H1 (cell line): ENCODE results near the gene SLC13A3. TPM values are rescaled to one million over a fixed set of nuclear protein-coding genes. Genes with fewer than 3 reads are reported as not detected.
A peak's percentile ranks its signal among the peaks of the same experiment; 100 is the strongest.

Experiments used
- CTCF ChIA-PET: fragments of 300-600 bp; sonication (Branson Sonifier 250); formaldehyde crosslinking; loops from one replicate; lab custom pipeline; 2021; ENCODE audit not compliant: partially characterized antibody; lab: Charles Lee
- POLR2A ChIA-PET: fragments of 300-600 bp; sonication (Branson Sonifier 250); formaldehyde crosslinking; loops from one replicate; lab custom pipeline; 2021; ENCODE audit warnings: inconsistent platforms; ENCODE audit not compliant: partially characterized antibody; lab: Charles Lee
- DNase-seq, 2 experiments: peaks; one replicate each; pipeline versions ENCODE4 v3.0.0 to v3.0.0-alpha.2; 2010 to 2022; ENCODE audit warnings: low spot score in 2 of 2, low read depth in 1 of 2, mixed read lengths in 1 of 2
- FAIRE-seq: peaks from 2 replicates; lab custom pipeline; 2011; peaks lifted over from hg19 to GRCh38; lab: Jason Lieb, UNC
- H2AFZ ChIP-seq: 2 replicates; pipeline ENCODE4 v1.8.1; 2012; ENCODE audit warnings: low read length, inconsistent platforms
- H2AK5ac ChIP-seq: 2 replicates; pipeline ENCODE4 v1.6.1; 2013; ENCODE audit warnings: low read depth, low read length
- H2BK120ac ChIP-seq: replicated peaks from 2 replicates; pipeline ENCODE3; 2013; ENCODE audit warnings: low read depth, low read length, inconsistent platforms
- H2BK12ac ChIP-seq: 2 replicates; pipeline ENCODE4 v1.6.1; 2013; ENCODE audit warnings: low read depth, low read length
- H2BK15ac ChIP-seq: 2 replicates; pipeline ENCODE4 v1.6.1; 2013; ENCODE audit warnings: low read length
- H2BK20ac ChIP-seq: 2 replicates; pipeline ENCODE4 v1.6.1; 2013; ENCODE audit warnings: low read length
- H2BK5ac ChIP-seq: 2 replicates; pipeline ENCODE4 v1.6.1; 2013; ENCODE audit warnings: low read depth, low read length
- H3K14ac ChIP-seq: 2 replicates; pipeline ENCODE4 v1.6.1; 2013; ENCODE audit warnings: inconsistent platforms; ENCODE audit not compliant: insufficient read length
- H3K18ac ChIP-seq: 2 replicates; pipeline ENCODE4 v1.6.1; 2013; ENCODE audit warnings: low read length; ENCODE audit errors: extremely low read depth
- H3K23ac ChIP-seq: 2 replicates; pipeline ENCODE4 v1.6.1; 2013; ENCODE audit warnings: inconsistent platforms; ENCODE audit not compliant: insufficient read length
- H3K23me2 ChIP-seq: 2 replicates; pipeline ENCODE4 v1.6.1; 2013; ENCODE audit warnings: low read depth, low read length
- H3K27ac ChIP-seq: 2 replicates; pipeline ENCODE4 v1.6.1; 2011; ENCODE audit warnings: low read depth, low read length, inconsistent platforms
- H3K27me3 ChIP-seq, 4 experiments: replicated peaks in 1 of 4; 1 replicate in 1 of 4; 2 replicates in 3 of 4; pipeline versions ENCODE4 v1.6.1 to v1.8.1; 2011 to 2013; ENCODE audit warnings: low read length in 3 of 4, mild to moderate bottlenecking in 3 of 4, inconsistent platforms in 2 of 4, mixed read lengths in 2 of 4, moderate library complexity in 1 of 4; ENCODE audit not compliant: control insufficient read depth in 3 of 4, insufficient read depth in 3 of 4; ENCODE audit errors: extremely low read depth in 1 of 4
- H3K36me3 ChIP-seq, 4 experiments: 2 replicates each; pipeline versions ENCODE4 v1.6.1 to v1.8.1; 2011 to 2013; ENCODE audit warnings: mild to moderate bottlenecking in 4 of 4, low read length in 3 of 4, moderate library complexity in 2 of 4, control low read depth in 1 of 4, inconsistent platforms in 1 of 4; ENCODE audit not compliant: insufficient read depth in 4 of 4, control insufficient read depth in 2 of 4
- H3K4ac ChIP-seq: replicated peaks from 2 replicates; pipeline ENCODE3; 2013; ENCODE audit warnings: low read length, low read depth, mixed read lengths, inconsistent platforms; ENCODE audit not compliant: insufficient read length
- H3K4me1 ChIP-seq, 4 experiments: replicated peaks in 1 of 4; 1 replicate in 1 of 4; 2 replicates in 3 of 4; pipeline versions ENCODE4 v1.6.1 to v1.8.1; 2011 to 2013; ENCODE audit warnings: low read length in 3 of 4, inconsistent platforms in 2 of 4, mixed read lengths in 1 of 4; ENCODE audit not compliant: insufficient read depth in 4 of 4, control insufficient read depth in 3 of 4
- H3K4me2 ChIP-seq, 2 experiments: 2 replicates each; pipeline versions ENCODE4 v1.6.1 to v1.8.1; 2011 to 2013; ENCODE audit warnings: low read depth in 2 of 2, low read length in 2 of 2, control low read depth in 1 of 2, inconsistent platforms in 1 of 2, mild to moderate bottlenecking in 1 of 2; ENCODE audit not compliant: insufficient read depth in 1 of 2
- H3K4me3 ChIP-seq, 4 experiments: fragments of 200-600, 300-600 bp in 1 of 4; sonication (generic), shearing (Covaris generic), sonication (Bioruptor Twin) in 1 of 4; 2 replicates each; pipeline versions ENCODE4 v1.5.1 to v1.8.1; 2011 to 2016; ENCODE audit warnings: low read length in 4 of 4, low read depth in 3 of 4, control low read depth in 2 of 4, inconsistent platforms in 2 of 4, mild to moderate bottlenecking in 2 of 4, mixed read lengths in 1 of 4, moderate library complexity in 1 of 4; ENCODE audit not compliant: insufficient read depth in 2 of 4; ENCODE audit errors: extremely low read depth in 1 of 4
- H3K56ac ChIP-seq: replicated peaks from 2 replicates; pipeline ENCODE3; 2013; ENCODE audit warnings: low read depth, mild to moderate bottlenecking, mixed read lengths, low read length, inconsistent platforms; ENCODE audit not compliant: insufficient read length
- H3K79me1 ChIP-seq: 2 replicates; pipeline ENCODE4 v1.6.1; 2013; ENCODE audit warnings: low read depth, low read length, control low read depth
- H3K79me2 ChIP-seq, 2 experiments: 2 replicates each; pipeline versions ENCODE4 v1.6.1 to v1.8.1; 2012 to 2013; ENCODE audit warnings: low read length in 2 of 2, mild to moderate bottlenecking in 2 of 2, inconsistent platforms in 1 of 2; ENCODE audit not compliant: insufficient read depth in 2 of 2, control insufficient read depth in 1 of 2
- H3K9ac ChIP-seq, 4 experiments: replicated peaks in 1 of 4; 1 replicate in 1 of 4; 2 replicates in 3 of 4; pipeline versions ENCODE4 v1.6.1 to v1.8.1; 2011 to 2013; ENCODE audit warnings: low read depth in 3 of 4, low read length in 3 of 4, control low read depth in 2 of 4, mild to moderate bottlenecking in 2 of 4, moderate library complexity in 2 of 4, inconsistent platforms in 1 of 4; ENCODE audit errors: extremely low read depth in 1 of 4
- H3K9me3 ChIP-seq, 2 experiments: 2 replicates each; pipeline versions ENCODE4 v1.6.1 to v1.8.1; 2012 to 2013; ENCODE audit warnings: mild to moderate bottlenecking in 2 of 2, moderate library complexity in 2 of 2, control low read depth in 1 of 2, inconsistent platforms in 1 of 2, low read depth in 1 of 2, low read length in 1 of 2, mixed read lengths in 1 of 2; ENCODE audit not compliant: insufficient read depth in 2 of 2
- H4K20me1 ChIP-seq, 2 experiments: replicated peaks in 1 of 2; 2 replicates each; pipeline versions ENCODE3 to v1.8.1; 2011 to 2013; ENCODE audit warnings: inconsistent platforms in 2 of 2, low read length in 2 of 2, mild to moderate bottlenecking in 1 of 2; ENCODE audit not compliant: insufficient read depth in 2 of 2, control insufficient read depth in 1 of 2
- H4K5ac ChIP-seq: 2 replicates; pipeline ENCODE4 v1.6.1; 2013; ENCODE audit warnings: low read length, low read depth, mixed read lengths, inconsistent platforms; ENCODE audit not compliant: insufficient read length
- H4K8ac ChIP-seq: 2 replicates; pipeline ENCODE4 v1.8.0; 2013; ENCODE audit warnings: mild to moderate bottlenecking, moderate library complexity, low read length, inconsistent platforms; ENCODE audit not compliant: insufficient read depth; ENCODE audit errors: extremely low read depth
- H4K91ac ChIP-seq: replicated peaks from 2 replicates; pipeline ENCODE3; 2013; ENCODE audit warnings: low read length, mixed read lengths, inconsistent platforms; ENCODE audit not compliant: insufficient read length
- HDAC2 ChIP-seq, 2 experiments: fragments of 300-600 bp in 1 of 2; sonication (generic) in 1 of 2; IDR thresholded peaks; 2 replicates each; pipeline ENCODE4 v1.6.1; 2011 to 2012; ENCODE audit warnings: low read depth in 2 of 2, low read length in 2 of 2, mild to moderate bottlenecking in 2 of 2, moderate library complexity in 2 of 2, borderline replicate concordance in 1 of 2, inconsistent platforms in 1 of 2
- JUN ChIP-seq: IDR thresholded peaks from 2 replicates; pipeline ENCODE4 v1.6.1; 2011; ENCODE audit warnings: low read depth, mild to moderate bottlenecking, improper control_type of control experiment, low read length
- MAFK ChIP-seq: IDR thresholded peaks from 2 replicates; pipeline ENCODE4 v1.6.1; 2012; ENCODE audit warnings: low read depth, mild to moderate bottlenecking, improper control_type of control experiment, low read length
- RAD21 ChIP-seq, 2 experiments: IDR thresholded peaks in 1 of 2; conservative IDR thresholded peaks in 1 of 2; 2 replicates each; pipeline ENCODE4 v1.6.1; 2011; ENCODE audit warnings: low read depth in 2 of 2, low read length in 2 of 2, improper control_type of control experiment in 1 of 2, inconsistent platforms in 1 of 2, mild to moderate bottlenecking in 1 of 2, moderate library complexity in 1 of 2
- SRF ChIP-seq: IDR thresholded peaks from 2 replicates; pipeline ENCODE4 v1.6.1; 2011; ENCODE audit warnings: mild to moderate bottlenecking, low read depth, low read length, moderate library complexity
- TBP ChIP-seq: IDR thresholded peaks from 2 replicates; pipeline ENCODE4 v1.6.1; 2011; ENCODE audit warnings: low read depth, low read length, improper control_type of control experiment
- WGBS, 2 experiments: shearing (Covaris generic) in 1 of 2; methylation state at CpG; one replicate each; pipeline versions ENCODE4 v1.1.6 to v1.1.7; 2013 to 2015; ENCODE audit warnings: low lambda C conversion rate in 2 of 2, mixed read lengths in 2 of 2, inconsistent platforms in 1 of 2, low coverage in 1 of 2, missing lambda C conversion rate in 1 of 2; ENCODE audit not compliant: insufficient replicate concordance in 2 of 2, insufficient coverage in 1 of 2, insufficient read length in 1 of 2; ENCODE audit errors: extremely low coverage in 1 of 2, missing lambda C conversion rate in 1 of 2; 5-methylcytosine and 5-hydroxymethylcytosine counted together
- polyA plus RNA-seq, 7 experiments: library from polyadenylated mRNA; depleted of rRNA in 3 of 7; stranded (reverse) in 5 of 7; unstranded in 2 of 7; fragments of >200 nt in 5 of 7; fragments of 200-250 nt in 2 of 7; gene quantifications; 1 replicate in 5 of 7; 2 replicates in 1 of 7; 4 replicates in 1 of 7; pipeline versions ENCODE4 v1.2.1 to v1.2.3, GENCODE V29; 2011 to 2013; ENCODE audit warnings: missing spikeins in 2 of 7, mixed read lengths in 2 of 7
- total RNA-seq: library from RNA; stranded (reverse); fragmentation: NEBNext Ultra II Directional; extraction: Animal tissue kit (Norgen Biotek cat#: 25700); gene quantifications from 2 replicates; pipeline ENCODE4 v1.2.1, GENCODE V29; 2021
- TF ChIP-seq, protein P1 (sequence below): IDR thresholded peaks from 2 replicates; pipeline ENCODE4 v1.6.1; 2012; ENCODE audit warnings: inconsistent platforms
- TF ChIP-seq, protein P2 (sequence below): IDR thresholded peaks from 2 replicates; pipeline ENCODE4 v1.6.1; 2011; ENCODE audit warnings: low read length, improper control_type of control experiment

The SLC13A3 gene
- total and polyA plus RNA-seq, 2 of the 8 experiments (the other 6 are each of a cell fraction or from before 2014, with no cell fraction given): 9.4 to 12.6 TPM

DNA sequence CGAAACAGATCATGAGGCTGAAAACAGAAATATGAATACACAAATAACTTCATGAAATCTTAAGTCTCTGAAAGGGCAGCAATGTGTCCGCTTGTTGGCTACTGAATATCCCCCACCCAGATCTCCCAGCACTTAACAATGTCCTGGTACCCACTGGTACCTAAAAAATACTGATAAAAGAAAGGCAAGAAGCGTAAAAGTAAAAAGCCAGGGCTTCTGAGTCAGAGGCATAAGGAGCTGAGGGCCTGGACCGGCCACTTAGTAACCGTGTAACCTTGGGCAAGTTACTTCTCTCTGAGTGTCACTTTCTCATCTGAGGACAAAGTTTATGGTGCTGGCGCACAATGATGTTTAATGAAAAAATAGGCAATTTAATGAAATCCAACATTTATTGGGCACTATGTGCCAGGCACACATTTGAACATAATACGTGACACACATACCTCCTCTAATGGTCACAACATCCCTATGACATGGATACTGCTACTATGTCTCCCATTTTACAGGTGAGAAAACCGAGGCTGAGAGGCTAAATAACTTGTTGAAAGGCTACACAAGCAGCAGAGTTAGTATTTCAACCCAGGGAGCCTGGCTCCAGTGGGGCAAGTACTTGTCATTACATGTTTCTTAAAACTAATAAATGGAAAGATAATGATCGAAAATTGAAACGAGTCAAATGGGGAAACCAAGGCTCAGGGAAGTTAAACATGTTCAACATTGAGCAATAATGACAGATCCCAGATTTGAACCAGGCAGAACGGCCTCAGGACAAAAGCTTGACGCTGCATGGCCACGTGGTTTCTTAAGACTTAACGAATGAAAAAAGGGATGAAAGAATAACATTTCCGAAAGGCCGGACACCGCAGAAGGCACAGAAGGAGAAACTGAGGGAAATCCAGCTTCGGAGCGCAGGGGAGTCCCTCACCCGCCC is 37.2 kb upstream of the SLC13A3 start:
- peaks cover 2 to 25% (median 13%) of the 10 kb centered on the region in 4 experiments; a peak in 5 of 8 replicates for H3K36me3 ChIP-seq
- peaks cover 3 to 11% (median 6%) of the 10 kb centered on the region in 4 experiments for H3K4me1 ChIP-seq
- peak overlapping the region; percentile 90 to 99 (median 92) for H3K9ac ChIP-seq
- peak overlapping the region; percentile 87 for H3K27ac ChIP-seq
- H3K4me3 ChIP-seq: peak overlapping the region; percentile 81 to 93 (median 87)
- peak overlapping the region; percentile 61 for H4K5ac ChIP-seq
- ChIA-PET POLR2A (interaction anchor here (0.5 to 3.4 kb wide), 11 partner anchors 9 to 1315 kb away, joined by 3 to 16 read pairs (median 3); partner anchors contain the start of gene ZNF334), CTCF (interaction anchor here (1.3 to 2.2 kb wide), 5 partner anchors 9 to 167 kb away, joined by 3 to 8 read pairs (median 4); no protein-coding TSS in a partner anchor)
- no peak overlapping the region for H2BK15ac ChIP-seq
- H3K79me1 ChIP-seq: peaks cover 6% of the 10 kb centered on the region; the same call in 1 of the 2 replicates
- H3K79me2 ChIP-seq: peaks cover 10 to 45% of the 10 kb centered on the region in 2 experiments
- no peaks in the 10 kb centered on the region for H4K20me1 ChIP-seq
- 0 out of 2 replicates have a peak overlapping the region, but pooled peaks have one; percentile 41 for H2AK5ac ChIP-seq
- 26% methylated on average over 20 of the region's 20 CpGs; no CpG with 5 or more reads in 1 of the 2 experiments for WGBS, 2 experiments
- no peak overlapping the region for H3K4ac ChIP-seq
- H3K23ac ChIP-seq: no peak overlapping the region
- no peak overlapping the region for H2BK20ac ChIP-seq
- no peak overlapping the region for H2AFZ ChIP-seq
- peaks cover 10% of the 10 kb centered on the region for H3K23me2 ChIP-seq
- peak overlapping the region; percentile 89; the same call in 1 of the 2 replicates for H2BK5ac ChIP-seq
- peak overlapping the region; percentile 92; the same call in 1 of the 2 replicates for H4K8ac ChIP-seq
- H3K27me3 ChIP-seq: no peaks in the 10 kb centered on the region
- H3K9me3 ChIP-seq: no peaks in the 10 kb centered on the region; a peak in 1 of 4 replicates
- FAIRE-seq: no peak
- H2BK12ac ChIP-seq: no peak overlapping the region
- H4K91ac ChIP-seq: no peak overlapping the region
- peak overlapping the region; percentile 81 for H3K56ac ChIP-seq
- no peak overlapping the region for H3K14ac ChIP-seq
- H3K18ac ChIP-seq: no peak overlapping the region; the same call in 1 of the 2 replicates
- H2BK120ac ChIP-seq: no peak overlapping the region
- peak overlapping the region; percentile 84 to 85 for H3K4me2 ChIP-seq
- no peak for DNase-seq
- no peak for TF ChIP-seq RAD21 (IDR thresholded peaks at IDR 0.05 in 1 of 2, conservative IDR thresholded peaks at IDR 0.05 in 1 of 2; ENCODE audit: low read depth in 2 of 2, low read length in 2 of 2)
- no peak for TF ChIP-seq SRF
- TF ChIP-seq, protein P1, sequence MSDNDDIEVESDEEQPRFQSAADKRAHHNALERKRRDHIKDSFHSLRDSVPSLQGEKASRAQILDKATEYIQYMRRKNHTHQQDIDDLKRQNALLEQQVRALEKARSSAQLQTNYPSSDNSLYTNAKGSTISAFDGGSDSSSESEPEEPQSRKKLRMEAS: peak; percentile 48
- TF ChIP-seq, protein P2, sequence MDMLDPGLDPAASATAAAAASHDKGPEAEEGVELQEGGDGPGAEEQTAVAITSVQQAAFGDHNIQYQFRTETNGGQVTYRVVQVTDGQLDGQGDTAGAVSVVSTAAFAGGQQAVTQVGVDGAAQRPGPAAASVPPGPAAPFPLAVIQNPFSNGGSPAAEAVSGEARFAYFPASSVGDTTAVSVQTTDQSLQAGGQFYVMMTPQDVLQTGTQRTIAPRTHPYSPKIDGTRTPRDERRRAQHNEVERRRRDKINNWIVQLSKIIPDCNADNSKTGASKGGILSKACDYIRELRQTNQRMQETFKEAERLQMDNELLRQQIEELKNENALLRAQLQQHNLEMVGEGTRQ: 0 out of 2 replicates have a peak, but pooled peaks have one; percentile 4
- TF ChIP-seq TBP: no peak
- TF ChIP-seq HDAC2 (IDR thresholded peaks at IDR 0.05; ENCODE audit: borderline replicate concordance in 1 of 2, low read depth in 2 of 2, low read length in 2 of 2): peak in 1 of 2 experiments; percentile 31; a peak in 1 of 4 replicates
- TF ChIP-seq MAFK: no peak
- TF ChIP-seq JUN: no peak
